GM12892 (cell line): Measurements from ENCODE around the gene QRFP.
"Not testable (repeated sequence)": the region's sequence is repeated elsewhere in the genome, so short reads cannot be mapped to it uniquely, and the experiment has no call there.

Source experiments
- DNase-seq: peaks from one replicate; pipeline ENCODE4 v3.0.0; 2011; ENCODE audit not compliant: insufficient read length
- FAIRE-seq: peaks from 2 replicates; lab custom pipeline; 2011; peaks lifted over from hg19 to GRCh38; lab: Jason Lieb, UNC
- POLR2A ChIP-seq: IDR thresholded peaks from 2 replicates; pipeline ENCODE4 v1.6.1; 2011; ENCODE audit warnings: low read depth, low read length, control low read depth
- POLR2AphosphoS5 ChIP-seq: IDR thresholded peaks from 2 replicates; pipeline ENCODE4 v1.6.1; 2011; ENCODE audit warnings: low read depth, low read length, control low read depth
- TAF1 ChIP-seq: IDR thresholded peaks from 2 replicates; pipeline ENCODE4 v1.6.1; 2011; ENCODE audit warnings: low read depth, mild to moderate bottlenecking, control low read depth, low read length, borderline replicate concordance

QRFP gene

DNA sequence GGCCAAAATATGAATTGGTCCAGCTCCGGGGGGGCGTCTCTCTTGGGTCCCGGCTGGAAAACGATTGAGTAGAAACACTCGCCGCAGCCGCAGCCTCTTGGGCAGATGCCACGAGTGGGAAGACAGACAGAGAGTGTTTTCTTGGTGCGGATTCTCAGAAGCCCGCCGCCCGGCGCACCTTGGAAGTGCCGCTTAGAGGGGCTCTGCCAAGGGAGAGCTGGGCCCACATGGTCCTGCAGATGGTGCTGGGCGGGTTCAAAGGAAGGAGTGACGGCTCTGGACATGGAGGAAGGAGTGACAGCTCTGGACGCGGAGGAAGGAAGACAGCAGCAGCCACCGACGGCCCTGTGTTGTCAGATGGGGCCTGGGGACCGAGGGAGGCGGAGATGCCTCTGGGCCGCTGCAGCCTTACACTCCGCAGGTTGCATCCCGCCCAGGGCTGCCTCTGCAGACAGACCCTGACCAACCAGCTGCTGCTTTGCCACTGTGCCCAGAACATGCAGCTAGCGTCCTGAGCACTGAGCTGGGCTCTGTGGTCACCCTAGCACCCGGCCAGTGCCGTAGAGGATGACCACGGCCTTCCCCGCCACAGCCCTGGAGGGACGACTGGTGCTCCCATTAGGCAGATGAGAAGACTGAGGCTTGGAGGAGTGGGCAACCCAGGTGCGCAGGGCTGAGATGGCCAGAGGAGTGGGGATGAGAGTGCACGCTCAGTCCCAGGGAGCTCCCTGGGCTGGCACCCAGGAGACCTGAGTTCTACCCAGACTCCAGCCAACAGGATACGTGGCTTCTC lies 20.8 kb upstream of the QRFP start:
- no peak for TF ChIP-seq POLR2AphosphoS5
- no peak for TF ChIP-seq POLR2A
- TF ChIP-seq TAF1: no peak
- FAIRE-seq: no peak
- no peak for DNase-seq

DNA sequence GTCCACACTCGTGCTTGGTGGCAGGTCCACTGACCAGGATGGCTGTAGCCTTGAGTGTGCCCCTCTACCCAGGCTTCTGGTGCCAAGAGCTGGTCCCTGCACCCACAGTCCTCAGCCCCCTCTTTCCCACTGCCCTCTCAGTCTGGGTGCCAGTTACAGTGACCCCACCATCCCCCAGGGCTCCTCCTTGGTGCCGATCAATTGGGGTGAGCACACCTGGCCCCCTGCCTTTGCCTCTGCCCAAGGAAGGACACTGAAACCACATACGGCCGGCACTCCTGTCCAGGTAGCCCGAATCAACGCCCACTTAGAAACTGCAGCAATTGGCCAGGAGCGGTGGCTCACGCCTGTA lies 18.5 kb upstream of the QRFP start:
- FAIRE-seq (no peak), DNase-seq (no peak)
- no peak for TF ChIP-seq POLR2A
- no peak for TF ChIP-seq TAF1
- TF ChIP-seq POLR2AphosphoS5: no peak

- DNase-seq: no peak
- no peak for TF ChIP-seq POLR2A
- TF ChIP-seq TAF1: no peak
- TF ChIP-seq POLR2AphosphoS5: no peak
- no peak for FAIRE-seq
Measured at GRCh38 chr9:130914417-130915095, 17.9 kb upstream of the QRFP start.

DNA sequence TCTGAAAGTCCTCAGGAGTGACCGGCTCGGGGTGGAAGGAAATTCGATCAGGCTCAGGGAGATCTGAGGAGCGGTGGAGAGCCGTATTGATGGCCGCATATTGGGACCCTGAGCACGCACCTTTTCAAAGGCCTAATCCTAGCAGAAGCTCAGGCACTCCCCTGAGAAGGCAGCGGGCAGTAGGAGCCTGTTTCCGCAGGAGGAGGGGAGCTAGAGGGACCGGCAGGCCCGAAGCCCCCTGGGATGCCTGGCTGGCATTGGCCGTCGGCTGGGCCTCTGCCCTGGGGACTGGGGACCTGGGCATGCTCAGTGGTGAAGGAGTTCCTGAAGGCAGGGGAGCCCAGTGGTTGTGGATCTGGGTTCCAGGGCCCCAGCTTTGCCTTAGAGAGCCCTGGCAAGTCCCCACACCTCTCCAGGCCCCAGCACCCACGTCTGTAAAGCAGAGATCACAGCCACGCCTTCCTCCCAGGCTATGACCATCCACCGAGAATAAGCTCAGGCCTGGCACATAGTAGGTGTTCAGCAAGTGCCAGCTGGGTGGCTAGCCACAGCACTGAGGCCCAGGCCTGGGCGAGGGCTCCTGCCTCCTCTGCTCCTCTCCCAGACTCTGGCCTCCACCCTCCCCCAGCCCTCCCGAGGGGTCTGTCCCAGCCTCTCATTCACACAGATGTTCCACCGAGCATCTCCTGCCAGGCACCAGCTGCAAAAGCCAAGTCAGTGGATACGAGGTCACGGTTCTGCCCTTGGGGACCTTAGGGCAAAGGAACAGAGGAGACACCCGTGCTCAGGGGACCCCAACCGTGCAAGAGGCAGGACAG lies 17.2 kb upstream of the QRFP start:
- FAIRE-seq (no peak), DNase-seq (no peak)
- no peak for TF ChIP-seq TAF1
- TF ChIP-seq POLR2A: no peak
- TF ChIP-seq POLR2AphosphoS5: no peak

GRCh38 chr9:130912932-130913598 lies 16.5 kb upstream of the QRFP start:
- DNase-seq (no peak), FAIRE-seq (no peak)
- TF ChIP-seq POLR2AphosphoS5: no peak

DNA sequence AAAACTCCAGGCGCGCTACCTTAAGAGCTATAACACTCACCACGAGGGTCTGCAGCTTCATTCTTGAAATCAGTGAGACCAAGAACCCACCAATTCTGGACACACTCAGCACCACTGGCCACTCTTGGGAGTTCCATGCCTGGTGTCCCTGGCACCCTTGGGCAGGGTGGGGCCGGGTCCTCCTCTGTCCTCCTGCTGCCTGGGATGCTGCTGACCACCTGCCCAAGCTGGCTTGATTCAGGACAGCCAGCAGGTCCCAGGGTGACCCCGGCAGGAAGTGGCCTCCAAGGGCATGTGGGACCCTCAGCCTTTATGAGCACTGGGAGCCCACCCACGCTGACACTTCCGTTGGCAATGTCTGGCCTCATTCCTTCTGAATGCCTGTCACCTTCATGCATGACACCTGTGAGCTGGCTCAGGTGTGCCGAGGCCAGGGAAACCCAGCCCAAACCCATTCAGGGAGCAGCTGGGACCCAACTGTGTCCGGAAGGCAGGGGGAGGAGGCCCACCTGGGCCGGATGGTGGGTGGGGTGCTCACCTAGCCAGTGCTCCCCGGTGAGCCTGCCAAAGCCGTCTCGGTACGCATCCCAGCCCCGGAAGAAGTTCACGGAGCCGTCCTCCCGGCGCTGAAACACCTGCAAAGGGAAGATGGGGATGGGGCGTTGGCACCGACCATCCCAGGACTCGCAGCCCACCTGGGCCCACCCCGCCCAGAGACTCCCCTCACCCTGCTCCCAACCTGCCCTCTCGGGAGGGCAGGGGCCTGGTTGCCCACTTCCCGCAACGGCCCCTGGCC lies 14.8 kb upstream of the QRFP start:
- TF ChIP-seq TAF1: no peak
- TF ChIP-seq POLR2A: no peak
- no peak for TF ChIP-seq POLR2AphosphoS5
- no peak for FAIRE-seq
- DNase-seq: no peak

DNA sequence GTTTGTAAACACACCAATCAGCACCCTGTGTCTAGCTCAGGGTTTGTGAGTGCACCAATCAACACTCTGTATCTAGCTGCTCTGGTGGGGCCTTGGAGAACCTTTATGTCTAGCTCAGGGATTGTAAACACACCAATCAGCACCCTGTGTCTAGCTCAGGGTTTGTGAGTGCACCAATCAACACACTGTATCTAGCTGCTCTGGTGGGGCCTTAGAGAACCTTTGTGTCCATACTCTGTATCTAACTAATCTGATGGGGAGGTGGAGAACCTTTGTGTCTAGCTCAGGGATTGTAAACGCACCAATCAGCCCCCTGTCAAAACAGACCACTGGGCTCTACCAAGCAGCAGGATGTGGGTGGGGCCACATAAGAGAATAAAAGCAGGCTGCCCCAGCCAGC lies 14.1 kb upstream of the QRFP start:
- FAIRE-seq, DNase-seq: not testable (repeated sequence)

- DNase-seq, FAIRE-seq: not testable (repeated sequence)
Measured at GRCh38 chr9:130910041-130910440, 13.4 kb upstream of the QRFP start.

- TF ChIP-seq TAF1: no peak
- TF ChIP-seq POLR2AphosphoS5: no peak
- TF ChIP-seq POLR2A: no peak
- FAIRE-seq (no peak), DNase-seq (no peak)
Measured at GRCh38 chr9:130908878-130909355, 12.3 kb upstream of the QRFP start.

DNA sequence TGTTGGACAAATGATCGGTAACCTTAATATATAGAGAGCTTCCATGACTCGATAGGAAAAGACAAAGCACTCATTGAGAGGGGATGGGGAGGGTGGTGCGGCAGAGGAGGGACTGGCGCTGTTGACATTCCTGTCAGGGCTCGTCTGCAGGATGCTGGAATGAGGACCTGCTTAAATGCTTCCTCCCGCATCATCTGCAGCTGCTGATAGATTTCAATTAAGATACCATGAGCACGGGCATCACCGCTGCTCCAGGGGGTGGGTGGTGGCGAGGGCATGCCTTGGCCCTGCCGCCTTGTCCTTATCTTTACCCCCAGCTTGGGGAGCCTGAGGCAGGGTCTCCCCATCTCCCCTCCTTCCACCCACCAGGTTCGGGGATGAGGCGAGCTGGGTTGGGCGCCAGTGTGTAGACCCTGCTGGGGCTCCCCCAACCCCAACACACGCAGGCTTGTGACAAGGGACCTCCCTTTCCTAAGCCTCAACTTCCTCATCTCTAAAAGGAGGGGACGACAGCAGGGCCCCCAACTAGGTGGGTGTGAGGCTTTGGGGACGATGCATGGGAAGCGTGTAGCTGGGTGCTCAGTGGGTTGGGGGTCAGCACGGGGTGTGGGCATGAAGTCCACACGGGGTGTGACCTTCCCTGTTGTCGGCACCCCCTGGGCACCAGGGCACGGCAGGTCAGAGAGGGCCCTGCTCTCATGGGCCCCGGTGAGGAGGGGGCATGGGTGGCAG lies 11.7 kb upstream of the QRFP start:
- TF ChIP-seq POLR2A (no peak), TAF1 (no peak), POLR2AphosphoS5 (no peak)
- no peak for DNase-seq
- FAIRE-seq: no peak
